ENCODE results near the gene CDKL1. TPM values are rescaled to one million over a fixed set of nuclear protein-coding genes. Genes with fewer than 3 reads are reported as not detected.

The CDKL1 gene
- total RNA-seq, 1 donor from 2014 or later: 3.4 TPM

DNA sequence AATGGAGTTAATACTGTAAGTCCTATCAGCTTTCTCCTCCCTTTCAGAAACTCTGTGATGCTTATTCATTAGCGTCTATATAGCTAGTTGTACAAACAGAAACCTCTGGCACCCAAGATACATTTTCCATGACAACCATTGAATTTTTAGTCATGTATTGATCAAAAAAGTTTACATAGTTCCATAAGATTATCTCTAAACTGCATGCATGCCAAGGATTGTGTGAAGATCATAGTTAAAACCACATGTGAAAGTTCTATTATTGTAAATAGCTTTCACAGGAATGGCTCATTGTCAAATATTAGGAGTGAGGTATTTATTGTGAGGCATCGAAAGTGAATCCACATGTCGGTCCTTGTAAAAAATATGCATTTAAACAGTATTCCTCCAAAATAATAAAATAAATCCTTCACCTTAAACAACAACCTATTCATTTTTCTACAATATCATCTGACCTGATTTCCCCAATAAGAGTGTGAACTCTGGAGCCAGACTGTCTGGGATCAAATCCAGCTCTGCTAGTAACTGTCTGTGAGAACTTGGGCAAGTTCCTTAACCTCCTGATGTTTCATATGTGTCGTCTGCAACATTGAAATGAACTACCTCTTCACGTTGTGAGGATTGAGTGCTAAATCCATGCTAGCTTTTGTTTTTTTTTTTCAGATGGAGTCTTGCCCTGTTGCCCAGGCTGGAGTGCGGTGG lies 10.6 kb upstream of the CDKL1 start:
- H3K27ac Mint-ChIP-seq (ENCODE audit: unreplicated experiment): no peak overlapping the region
- no peak for DNase-seq
- H3K4me1 Mint-ChIP-seq (ENCODE audit: low read depth, unreplicated experiment): no peaks in the 10 kb centered on the region
- no peaks in the 10 kb centered on the region for H3K27me3 Mint-ChIP-seq (ENCODE audit: unreplicated experiment)
- peaks cover 12% of the 10 kb centered on the region for H3K36me3 Mint-ChIP-seq (ENCODE audit: unreplicated experiment)
- H3K4me3 Mint-ChIP-seq (ENCODE audit: unreplicated experiment): no peak overlapping the region
- H3K9me3 Mint-ChIP-seq (ENCODE audit: unreplicated experiment): peaks cover 4% of the 10 kb centered on the region
- TF ChIP-seq, protein P1, sequence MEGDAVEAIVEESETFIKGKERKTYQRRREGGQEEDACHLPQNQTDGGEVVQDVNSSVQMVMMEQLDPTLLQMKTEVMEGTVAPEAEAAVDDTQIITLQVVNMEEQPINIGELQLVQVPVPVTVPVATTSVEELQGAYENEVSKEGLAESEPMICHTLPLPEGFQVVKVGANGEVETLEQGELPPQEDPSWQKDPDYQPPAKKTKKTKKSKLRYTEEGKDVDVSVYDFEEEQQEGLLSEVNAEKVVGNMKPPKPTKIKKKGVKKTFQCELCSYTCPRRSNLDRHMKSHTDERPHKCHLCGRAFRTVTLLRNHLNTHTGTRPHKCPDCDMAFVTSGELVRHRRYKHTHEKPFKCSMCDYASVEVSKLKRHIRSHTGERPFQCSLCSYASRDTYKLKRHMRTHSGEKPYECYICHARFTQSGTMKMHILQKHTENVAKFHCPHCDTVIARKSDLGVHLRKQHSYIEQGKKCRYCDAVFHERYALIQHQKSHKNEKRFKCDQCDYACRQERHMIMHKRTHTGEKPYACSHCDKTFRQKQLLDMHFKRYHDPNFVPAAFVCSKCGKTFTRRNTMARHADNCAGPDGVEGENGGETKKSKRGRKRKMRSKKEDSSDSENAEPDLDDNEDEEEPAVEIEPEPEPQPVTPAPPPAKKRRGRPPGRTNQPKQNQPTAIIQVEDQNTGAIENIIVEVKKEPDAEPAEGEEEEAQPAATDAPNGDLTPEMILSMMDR (IDR thresholded peaks at IDR 0.05; ENCODE audit: partially characterized antibody, unreplicated experiment): no peak

DNA sequence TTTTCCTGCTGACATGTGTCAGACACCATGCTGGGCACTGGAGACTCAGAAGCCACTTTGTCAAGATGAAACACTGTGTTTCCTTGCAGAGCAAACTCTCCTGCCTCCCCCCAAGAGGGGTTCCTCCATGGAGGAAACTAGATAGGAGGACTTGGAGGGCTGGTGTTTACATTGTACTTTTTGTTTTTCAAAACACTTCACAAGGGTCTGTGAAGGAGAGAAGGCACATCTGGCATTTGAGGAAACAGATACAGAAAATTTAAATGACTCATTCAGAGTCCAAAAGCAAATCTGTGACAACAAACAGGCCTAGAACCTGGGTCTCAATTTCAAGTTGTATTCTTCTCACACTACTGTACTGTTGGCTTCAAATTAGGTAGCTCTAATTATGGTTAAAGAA lies 6.7 kb upstream of the CDKL1 start:
- TF ChIP-seq, protein P1 (IDR thresholded peaks at IDR 0.05; ENCODE audit: partially characterized antibody, unreplicated experiment): no peak
- peaks cover 12% of the 10 kb centered on the region for H3K36me3 Mint-ChIP-seq (ENCODE audit: unreplicated experiment)
- peaks cover 6% of the 10 kb centered on the region for H3K9me3 Mint-ChIP-seq (ENCODE audit: unreplicated experiment)
- no peaks in the 10 kb centered on the region for H3K27me3 Mint-ChIP-seq (ENCODE audit: unreplicated experiment)
- no peak overlapping the region for H3K4me3 Mint-ChIP-seq (ENCODE audit: unreplicated experiment)
- H3K4me1 Mint-ChIP-seq (ENCODE audit: low read depth, unreplicated experiment): peaks cover 3% of the 10 kb centered on the region
- H3K27ac Mint-ChIP-seq (ENCODE audit: unreplicated experiment): no peak overlapping the region
- no peak for DNase-seq

DNA sequence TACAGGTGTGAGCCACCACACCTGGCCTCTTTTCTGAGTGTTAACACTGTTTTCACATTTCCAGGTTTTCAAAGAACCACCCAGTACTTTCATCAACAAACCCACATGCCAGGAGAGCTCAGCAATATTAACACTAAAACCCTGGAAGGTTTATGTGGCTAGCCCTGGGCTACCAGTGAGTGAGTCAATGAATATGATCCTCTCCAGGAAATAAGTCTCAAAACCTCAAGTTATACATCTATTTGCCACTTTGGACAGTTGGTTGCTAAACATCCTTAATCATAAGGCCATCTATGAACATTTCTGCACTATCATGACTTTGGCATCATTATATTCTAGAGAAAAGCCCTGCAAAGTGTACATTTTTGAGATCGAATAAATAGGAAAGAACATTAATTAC lies 6.3 kb upstream of the CDKL1 start:
- no peaks in the 10 kb centered on the region for H3K27me3 Mint-ChIP-seq (ENCODE audit: unreplicated experiment)
- peaks cover 12% of the 10 kb centered on the region for H3K36me3 Mint-ChIP-seq (ENCODE audit: unreplicated experiment)
- DNase-seq: no peak
- peaks cover 8% of the 10 kb centered on the region for H3K9me3 Mint-ChIP-seq (ENCODE audit: unreplicated experiment)
- H3K4me1 Mint-ChIP-seq (ENCODE audit: low read depth, unreplicated experiment): peaks cover 6% of the 10 kb centered on the region
- TF ChIP-seq, protein P1 (IDR thresholded peaks at IDR 0.05; ENCODE audit: partially characterized antibody, unreplicated experiment): no peak
- no peak overlapping the region for H3K4me3 Mint-ChIP-seq (ENCODE audit: unreplicated experiment)
- no peak overlapping the region for H3K27ac Mint-ChIP-seq (ENCODE audit: unreplicated experiment)

DNA sequence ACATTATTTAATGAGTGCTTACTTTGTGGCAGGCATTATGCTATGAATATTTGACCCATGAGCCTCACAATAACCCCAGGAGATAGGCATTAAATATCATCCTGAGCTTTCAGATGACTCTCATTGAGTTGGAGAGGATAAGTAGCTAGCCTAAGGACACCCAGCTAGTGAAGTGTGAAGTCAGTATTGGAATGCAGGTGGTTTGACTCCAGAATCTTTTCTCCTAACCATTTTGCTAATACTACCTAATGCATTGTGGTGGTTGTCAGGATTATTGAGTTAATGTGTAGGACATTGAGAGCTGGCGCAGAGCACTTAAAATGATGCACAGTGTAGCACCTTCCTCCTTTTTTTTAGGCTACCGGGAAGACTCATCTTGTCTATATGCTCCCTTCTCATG lies 3.8 kb upstream of the CDKL1 start:
- Mint-ChIP-seq H3K4me3 (ENCODE audit: unreplicated experiment) (no peak overlapping the region), H3K27ac (ENCODE audit: unreplicated experiment) (no peak overlapping the region), H3K27me3 (ENCODE audit: unreplicated experiment) (peaks cover 2% of the 10 kb centered on the region), H3K36me3 (ENCODE audit: unreplicated experiment) (peaks cover 2% of the 10 kb centered on the region), H3K9me3 (ENCODE audit: unreplicated experiment) (peaks cover 4% of the 10 kb centered on the region), H3K4me1 (ENCODE audit: low read depth, unreplicated experiment) (peaks cover 18% of the 10 kb centered on the region)
- TF ChIP-seq, protein P1 (IDR thresholded peaks at IDR 0.05; ENCODE audit: partially characterized antibody, unreplicated experiment): no peak
- no peak for DNase-seq

DNA sequence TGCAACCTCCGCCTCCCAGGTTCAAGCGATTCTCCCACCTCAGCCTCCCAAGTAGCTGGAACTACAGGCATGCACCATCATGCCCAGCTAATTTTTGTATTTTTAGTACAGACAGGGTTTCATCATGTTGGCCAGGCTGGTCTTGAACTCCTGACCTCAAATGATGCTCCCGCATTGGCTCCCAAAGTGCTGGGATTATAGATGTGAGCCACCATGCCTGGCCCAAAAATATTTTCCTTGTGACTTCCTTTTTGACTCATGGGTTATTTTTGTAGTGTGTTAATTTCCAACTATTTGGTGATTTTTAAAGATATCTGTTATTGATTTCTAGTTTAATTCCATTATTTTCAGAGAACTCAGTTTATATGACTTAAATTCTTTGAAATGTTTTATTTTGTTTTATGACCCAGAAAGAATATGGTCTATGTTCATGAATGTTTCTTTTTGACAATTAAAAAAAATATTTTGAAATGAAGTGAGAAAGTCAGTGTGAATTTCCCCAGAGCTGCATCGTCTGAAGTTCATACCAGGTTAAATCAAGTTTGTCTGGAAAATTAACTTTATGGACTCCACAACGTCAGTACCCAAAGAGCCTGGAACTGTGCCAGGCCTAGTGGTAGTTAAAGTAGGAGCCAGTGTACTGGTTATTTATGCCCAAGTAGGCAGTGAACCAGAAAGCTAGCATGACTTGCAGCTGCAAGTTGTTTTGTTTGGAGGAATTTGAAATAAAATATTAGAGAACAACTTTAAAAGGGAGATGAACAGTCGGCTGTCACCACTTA lies 2.8 kb upstream of the CDKL1 start:
- H3K4me3 Mint-ChIP-seq (ENCODE audit: unreplicated experiment): no peak overlapping the region
- peaks cover 2% of the 10 kb centered on the region for H3K27me3 Mint-ChIP-seq (ENCODE audit: unreplicated experiment)
- DNase-seq: no peak
- TF ChIP-seq, protein P1 (IDR thresholded peaks at IDR 0.05; ENCODE audit: partially characterized antibody, unreplicated experiment): no peak
- peaks cover 4% of the 10 kb centered on the region for H3K9me3 Mint-ChIP-seq (ENCODE audit: unreplicated experiment)
- H3K27ac Mint-ChIP-seq (ENCODE audit: unreplicated experiment): no peak overlapping the region
- H3K4me1 Mint-ChIP-seq (ENCODE audit: low read depth, unreplicated experiment): peaks cover 18% of the 10 kb centered on the region
- no peaks in the 10 kb centered on the region for H3K36me3 Mint-ChIP-seq (ENCODE audit: unreplicated experiment)

Data from glutamatergic neuron (in vitro differentiated cells).